GM21737 (cell line): ENCODE results near the gene ETNK1.

Source experiments
- ATAC-seq: cut with Tn5 transposase; IDR thresholded peaks from one replicate; pipeline ENCODE4 v1.9.1; 2021; ENCODE audit warnings: mild to moderate bottlenecking, moderate library complexity; ENCODE audit not compliant: unreplicated experiment

The ETNK1 gene

GRCh38 chr12:22631863-22632463 is 7.0 kb downstream of the ETNK1 start:
- no peak for ATAC-seq

DNA sequence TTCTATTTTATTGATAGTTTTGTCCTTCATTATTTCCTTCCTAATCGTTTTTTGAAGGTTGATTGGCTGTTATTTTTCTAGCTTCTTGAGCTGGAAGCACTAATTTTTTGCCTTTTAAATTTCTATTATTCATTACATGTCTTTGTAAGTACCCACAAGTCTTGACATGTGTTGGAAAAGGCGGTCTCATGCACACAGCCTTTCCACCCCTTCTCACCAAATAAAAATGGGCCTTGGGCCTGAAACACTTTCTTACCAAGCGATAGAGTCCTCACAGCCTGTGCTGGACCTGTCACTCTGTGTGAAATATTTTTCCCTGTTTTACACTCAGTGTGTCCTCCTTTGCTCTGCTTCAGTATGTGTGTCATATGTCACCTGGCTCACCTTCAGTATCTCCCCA is 9.9 kb downstream of the ETNK1 start:
- no peak for ATAC-seq

GRCh38 chr12:22635812-22636211 is 10.8 kb downstream of the ETNK1 start:
- no peak for ATAC-seq

DNA sequence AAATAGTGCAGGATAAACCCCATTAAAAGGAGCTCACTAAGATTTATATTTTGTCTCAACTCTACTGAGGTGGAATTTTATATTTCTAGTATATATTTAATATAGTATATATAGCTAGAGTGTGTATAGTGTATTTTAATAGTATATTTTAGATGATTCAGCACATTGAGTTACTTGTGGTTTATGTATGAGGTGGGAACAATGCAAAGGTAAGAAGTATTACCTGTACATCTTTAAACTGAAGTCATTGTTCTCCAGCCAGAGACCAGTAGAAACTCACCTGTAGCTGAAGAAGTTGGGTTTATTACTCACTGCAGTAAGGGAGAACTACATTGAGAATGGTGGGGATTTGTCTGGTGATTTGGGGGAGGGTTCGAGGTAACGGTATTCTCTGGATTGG is 15.9 kb downstream of the ETNK1 start:
- ATAC-seq, result no peak

DNA sequence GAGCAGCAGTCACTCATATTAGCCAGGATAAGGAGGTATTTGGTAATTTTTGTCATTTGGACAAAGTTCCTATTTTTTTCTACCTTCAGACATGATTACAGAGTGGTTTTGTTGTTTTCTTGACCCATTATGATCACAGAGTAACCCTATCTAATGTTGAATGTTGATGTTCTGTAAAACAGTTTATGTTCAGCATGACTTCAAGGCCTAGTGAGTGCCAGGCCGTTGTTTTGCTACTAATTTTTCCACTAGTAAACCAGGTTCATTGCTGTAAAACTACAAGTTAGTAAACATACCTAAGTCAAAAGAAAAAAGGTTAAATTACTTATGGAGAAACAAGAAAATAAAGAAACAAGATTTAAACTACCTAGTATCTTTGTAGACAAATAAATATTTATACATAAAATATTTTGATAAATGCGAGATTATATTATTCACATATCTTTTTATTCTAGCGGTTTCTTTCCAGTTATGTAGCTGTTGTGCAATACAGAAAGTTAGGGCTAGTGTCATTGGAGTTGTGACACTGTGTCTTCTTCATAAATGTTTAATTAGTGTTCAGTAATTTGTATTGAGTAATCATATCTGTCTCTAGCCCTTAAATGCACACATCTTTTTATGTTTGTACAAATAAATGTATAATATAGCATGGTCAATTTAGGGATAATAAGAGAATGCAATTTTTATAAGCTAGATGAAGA is 16.5 kb downstream of the ETNK1 start:
- ATAC-seq, result no peak

- no peak for ATAC-seq
Observed at GRCh38 chr12:22648668-22649067, 23.7 kb downstream of the ETNK1 start.

DNA sequence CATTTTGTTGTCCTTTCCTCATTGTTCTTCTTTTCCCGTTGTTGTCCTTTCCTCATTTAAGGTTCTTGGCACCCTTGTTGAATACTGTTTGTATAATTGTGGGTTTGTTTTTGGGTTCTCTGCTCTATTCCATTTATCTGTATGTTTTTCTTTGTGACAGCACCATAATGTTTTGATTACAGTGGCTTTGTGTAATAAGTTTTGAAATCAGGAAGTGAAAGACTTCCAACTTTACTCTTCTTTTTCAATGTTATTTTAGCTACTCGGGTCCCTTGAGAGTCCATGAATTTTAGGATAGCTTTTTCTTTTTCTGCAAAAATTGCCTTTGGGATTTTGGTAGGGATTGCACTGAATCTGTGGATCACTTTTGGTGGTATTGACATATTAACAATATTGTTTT is 28.1 kb downstream of the ETNK1 start:
- ATAC-seq, result no peak

DNA sequence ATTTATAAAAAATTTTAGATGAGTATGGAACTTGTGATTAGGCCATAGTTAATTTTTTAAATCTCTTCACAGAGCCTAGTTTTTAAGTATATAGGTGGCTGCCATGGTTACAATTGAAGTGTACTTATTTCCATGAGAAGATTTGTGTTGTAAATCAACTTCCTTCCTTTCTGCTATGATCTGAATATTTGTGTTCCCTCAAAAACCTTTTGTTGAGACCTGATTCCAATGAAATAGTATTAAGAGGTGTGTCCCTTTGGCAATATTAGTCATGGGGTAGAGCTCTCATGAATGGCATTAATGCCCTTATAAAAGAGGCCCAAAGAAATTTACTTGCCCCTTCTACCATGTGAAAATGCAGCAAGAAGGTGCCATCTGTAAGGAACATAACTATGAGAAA is 28.8 kb downstream of the ETNK1 start:
- ATAC-seq, result no peak

DNA sequence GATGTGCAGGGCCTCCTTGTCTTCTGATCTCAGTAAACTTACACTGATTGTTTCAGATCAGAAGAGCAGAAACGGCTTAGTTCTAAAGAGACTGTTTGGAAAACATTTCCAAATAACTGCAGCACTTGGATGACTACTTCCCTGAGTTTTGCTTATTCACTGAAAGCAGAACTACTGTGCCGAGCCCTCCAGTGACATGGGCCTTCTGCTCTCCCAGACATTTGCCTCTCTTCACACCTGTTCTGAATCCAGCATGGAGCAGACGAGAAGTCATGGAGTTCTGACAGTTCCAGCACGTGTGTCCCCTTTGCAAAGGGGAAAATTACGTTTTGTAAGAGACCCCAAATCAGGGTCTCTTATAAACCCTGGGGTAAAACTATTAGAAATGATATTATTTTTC is 31.4 kb downstream of the ETNK1 start:
- ATAC-seq, result no peak

DNA sequence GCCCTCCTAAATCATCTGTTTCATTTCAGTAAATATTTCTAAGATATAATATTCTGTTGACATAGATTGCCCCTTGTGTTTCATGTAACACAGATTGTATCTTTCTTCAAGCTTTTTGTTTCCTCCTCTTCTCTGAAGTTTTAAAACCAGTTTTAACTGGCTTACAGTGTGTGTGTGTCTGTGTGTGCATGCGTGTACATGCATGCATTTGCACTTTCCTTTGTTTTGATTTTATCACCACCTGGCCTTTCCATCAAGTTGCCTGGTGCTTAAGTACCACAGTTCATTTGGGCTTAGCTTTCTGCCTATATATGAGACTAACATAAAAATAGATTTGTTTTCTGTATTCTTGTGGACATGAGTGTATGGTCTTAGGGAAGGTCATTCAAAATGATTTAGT is 31.9 kb downstream of the ETNK1 start:
- ATAC-seq, result no peak

- no peak for ATAC-seq
Observed at GRCh38 chr12:22657538-22657937, 32.6 kb downstream of the ETNK1 start.

GRCh38 chr12:22658214-22658613 is 33.2 kb downstream of the ETNK1 start:
- no peak for ATAC-seq

DNA sequence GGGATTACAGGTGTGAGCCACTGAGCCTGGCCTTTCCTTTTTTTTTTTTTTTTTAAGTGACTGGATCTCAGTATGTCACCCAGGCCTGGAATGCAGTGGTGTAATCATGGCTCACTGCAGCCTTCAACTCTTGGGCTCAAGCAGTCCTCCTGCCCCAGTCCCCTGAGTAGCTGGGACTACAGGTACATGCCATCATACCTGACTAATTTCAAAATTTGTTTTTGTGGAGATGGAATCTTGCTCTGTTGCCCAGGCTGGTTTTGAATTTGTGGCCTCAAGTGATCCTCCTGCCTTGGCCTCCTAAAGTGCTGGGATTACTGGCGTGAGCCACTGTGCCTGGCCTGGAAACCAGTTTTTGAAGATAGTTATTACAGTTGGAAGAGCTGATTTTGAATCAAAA is 37.4 kb downstream of the ETNK1 start:
- no peak for ATAC-seq

GRCh38 chr12:22665476-22665875 is 40.5 kb downstream of the ETNK1 start:
- ATAC-seq, result no peak

DNA sequence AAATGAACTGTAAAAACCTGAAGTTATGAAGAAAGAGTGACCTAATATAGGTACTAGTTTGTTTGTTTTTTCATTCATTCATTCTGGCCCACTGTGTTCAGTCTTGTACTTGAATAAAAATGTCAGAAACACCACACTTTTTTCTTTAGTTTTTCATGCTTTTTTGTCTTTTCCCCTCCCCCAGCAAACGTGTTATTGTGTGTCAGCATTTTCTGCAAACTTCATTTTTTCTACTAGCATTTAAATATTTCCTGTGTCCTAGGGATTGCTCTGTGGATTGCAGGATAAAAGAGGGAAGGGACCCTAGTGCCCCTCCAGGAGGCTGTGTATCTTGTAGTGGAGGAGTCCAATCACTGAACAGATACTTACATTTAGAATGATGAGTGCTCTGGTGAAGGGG is 42.2 kb downstream of the ETNK1 start:
- ATAC-seq, result no peak

DNA sequence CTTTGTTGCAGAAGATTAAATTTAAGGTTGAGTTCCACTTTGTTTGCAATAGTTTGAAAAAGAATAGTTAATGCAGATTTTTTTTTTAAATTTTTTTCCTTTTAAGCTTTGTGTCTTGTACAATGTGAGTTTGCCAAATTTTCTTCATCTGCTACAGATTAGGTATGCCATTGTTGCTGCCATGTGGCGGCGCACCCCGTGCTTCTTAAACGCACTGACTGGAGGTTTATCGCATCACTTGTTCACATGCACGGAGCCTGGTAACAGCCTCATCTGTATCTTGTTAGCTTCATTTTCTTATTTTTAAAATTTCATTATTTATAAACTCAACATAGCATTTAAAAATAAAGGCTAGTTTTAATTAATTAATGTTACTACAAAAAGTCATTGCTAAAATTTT is 43.5 kb downstream of the ETNK1 start:
- no peak for ATAC-seq

DNA sequence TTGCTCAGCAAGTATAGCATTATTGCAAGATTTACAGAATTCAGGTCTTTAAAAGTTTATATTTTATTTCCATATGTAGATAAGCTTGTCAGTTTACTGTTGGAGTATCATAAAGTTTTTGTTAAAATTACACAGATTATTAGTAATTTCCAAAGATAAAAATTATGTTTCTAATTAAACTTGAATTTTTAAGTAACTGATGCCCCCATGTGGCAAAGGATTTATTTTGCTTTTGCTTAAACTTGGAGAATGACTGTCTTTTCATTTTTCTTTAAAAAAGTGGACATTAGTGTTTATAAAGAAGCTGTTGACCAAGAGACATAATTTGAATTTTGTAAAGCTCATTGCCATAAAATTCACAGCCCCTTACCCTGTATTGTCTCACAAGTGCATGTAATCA is 45.8 kb downstream of the ETNK1 start:
- ATAC-seq, result no peak

DNA sequence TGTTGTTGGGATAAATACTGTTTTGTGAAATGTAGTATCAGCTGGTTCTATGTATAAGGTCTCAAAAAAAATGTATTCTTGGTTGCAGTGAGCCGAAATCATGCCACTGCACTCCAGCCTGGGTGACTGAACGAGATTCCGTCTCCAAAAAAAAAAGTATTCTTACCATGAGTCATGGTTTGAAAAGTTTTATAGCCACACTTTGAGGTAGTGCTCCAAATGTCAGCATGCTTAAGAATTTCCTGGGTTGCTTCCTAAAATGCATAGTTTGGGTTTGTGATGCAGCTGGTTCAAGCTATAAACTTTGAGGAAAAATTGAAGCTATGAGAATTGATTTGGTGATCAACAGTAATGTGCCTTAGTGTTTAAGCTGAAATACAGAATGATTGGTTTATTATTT is 48.0 kb downstream of the ETNK1 start:
- no peak for ATAC-seq

DNA sequence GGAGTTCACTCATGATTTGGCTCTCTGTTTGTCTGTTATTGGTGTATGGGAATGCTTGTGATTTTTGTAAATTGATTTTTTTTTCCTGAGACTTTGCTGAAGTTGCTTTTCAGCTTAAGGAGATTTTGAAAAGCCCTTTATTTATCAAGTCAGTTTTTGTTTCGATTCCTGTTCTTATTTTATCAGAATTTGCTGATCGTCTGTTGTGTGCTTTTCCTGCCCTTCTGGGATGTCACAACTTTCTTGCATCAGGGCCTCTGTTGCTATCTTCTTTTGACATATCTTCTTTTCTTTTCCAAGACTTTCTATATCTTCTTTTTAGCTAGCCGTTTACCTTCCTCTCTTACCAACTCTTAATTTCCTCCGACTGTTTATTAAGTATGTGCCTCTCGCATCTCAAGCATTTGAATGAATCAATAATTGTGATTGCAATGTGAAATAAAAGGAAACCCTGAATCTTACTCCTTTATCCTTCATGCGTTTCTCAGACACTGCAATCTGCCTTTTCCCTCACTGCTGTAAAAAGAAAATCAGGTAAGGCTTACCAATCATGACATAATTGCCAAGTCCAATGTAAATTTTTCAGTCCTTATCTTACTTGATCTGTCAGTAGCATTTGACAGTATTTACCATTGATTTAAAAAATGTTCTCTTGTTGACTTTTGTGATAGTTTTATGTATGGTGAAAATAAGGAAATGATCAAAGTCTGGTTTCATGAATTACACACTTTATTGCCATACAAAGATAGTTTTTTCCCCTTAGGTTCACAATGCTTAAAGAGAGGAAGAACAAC is 53.0 kb downstream of the ETNK1 start:
- no peak for ATAC-seq

- no peak for ATAC-seq
Observed at GRCh38 chr12:22682663-22683062, 57.7 kb downstream of the ETNK1 start.

DNA sequence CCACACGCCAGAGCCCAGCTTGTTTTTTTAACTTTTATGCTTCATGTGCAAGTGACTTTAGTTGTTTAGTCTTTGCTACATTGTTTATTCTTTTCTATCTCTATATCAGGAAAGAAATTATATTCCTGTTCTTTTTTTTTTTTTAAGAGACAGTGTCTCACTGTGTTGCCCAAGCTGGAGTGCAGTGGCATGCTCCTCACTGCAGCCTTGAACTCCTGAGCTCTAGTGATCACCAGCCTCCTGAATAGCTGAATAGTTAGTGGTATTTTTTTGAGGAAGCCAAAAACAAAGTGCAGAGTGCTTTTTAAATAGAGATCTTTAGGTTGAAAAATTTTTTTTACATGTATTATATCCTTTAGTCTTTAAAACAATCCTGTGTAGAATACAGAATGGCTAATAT is 58.2 kb downstream of the ETNK1 start:
- no peak for ATAC-seq
